HepG2 (cell line): ENCODE data around the gene PAIP2. TPM values are rescaled to one million over a fixed set of nuclear protein-coding genes. Genes with fewer than 3 reads are reported as not detected.
A peak's percentile ranks its signal among the peaks of the same experiment; 100 is the strongest.

Experiments used
- ATF7 ChIP-seq, 2 experiments: fragments of 450-650 bp in 1 of 2; sonication (generic) in 1 of 2; formaldehyde crosslinking in 1 of 2; IDR thresholded peaks; 2 replicates each; pipeline versions ENCODE4 v1.4.0 to v1.6.1; 2016 to 2020; ENCODE audit warnings: antibody characterized with exemption in 1 of 2, mild to moderate bottlenecking in 1 of 2, missing genetic modification reagents in 1 of 2
- CENPX ChIP-seq: sonication (generic); formaldehyde crosslinking; IDR thresholded peaks from 2 replicates; pipeline ENCODE4 v1.9.0; 2021; ENCODE audit warnings: mild to moderate bottlenecking, missing genetic modification reagents, moderate library complexity
- CHCHD3 ChIP-seq: sonication (generic); formaldehyde crosslinking; IDR thresholded peaks from 2 replicates; pipeline ENCODE4 v1.8.0; 2022; ENCODE audit warnings: mild to moderate bottlenecking, missing genetic modification reagents, moderate library complexity
- CREB3 ChIP-seq: sonication (generic); formaldehyde crosslinking; IDR thresholded peaks from 2 replicates; pipeline ENCODE4 v1.5.0; 2020; ENCODE audit warnings: missing genetic modification reagents
- ERF ChIP-seq: IDR thresholded peaks from 2 replicates; pipeline ENCODE4 v1.6.1; 2018; ENCODE audit warnings: missing biosample characterization, missing genetic modification reagents
- EZH2 ChIP-seq: conservative IDR thresholded peaks from 2 replicates; pipeline ENCODE4 v1.6.1; 2012; ENCODE audit warnings: mild to moderate bottlenecking, low read depth, low read length, moderate library complexity
- HDAC2 ChIP-seq: sonication (generic); formaldehyde crosslinking; IDR thresholded peaks from 2 replicates; pipeline ENCODE4 v1.4.0; 2020; ENCODE audit warnings: missing genetic modification reagents
- JARID2 ChIP-seq: sonication (generic); formaldehyde crosslinking; IDR thresholded peaks from 2 replicates; pipeline ENCODE4 v1.8.1; 2023; ENCODE audit warnings: missing genetic modification reagents, inconsistent platforms; ENCODE audit not compliant: insufficient replicate concordance
- MZF1 ChIP-seq: sonication (generic); formaldehyde crosslinking; IDR thresholded peaks from 2 replicates; pipeline ENCODE4 v1.8.1; 2023; ENCODE audit warnings: mild to moderate bottlenecking, missing genetic modification reagents, borderline replicate concordance
- NFIB ChIP-seq: sonication (generic); formaldehyde crosslinking; IDR thresholded peaks from 2 replicates; pipeline ENCODE4 v1.9.0; 2021; ENCODE audit warnings: missing genetic modification reagents, mild to moderate bottlenecking, borderline replicate concordance
- PHF8 ChIP-seq: sonication (generic); formaldehyde crosslinking; IDR thresholded peaks from 2 replicates; pipeline ENCODE4 v1.5.0; 2020; ENCODE audit warnings: missing genetic modification reagents
- PRMT3 ChIP-seq: sonication (generic); formaldehyde crosslinking; IDR thresholded peaks from 2 replicates; pipeline ENCODE4 v1.8.1; 2022; ENCODE audit warnings: low read depth, mild to moderate bottlenecking, moderate library complexity, missing genetic modification reagents, borderline replicate concordance
- TBX2 ChIP-seq: sonication (generic); formaldehyde crosslinking; IDR thresholded peaks from 2 replicates; pipeline ENCODE4 v1.5.0; 2020; ENCODE audit warnings: missing genetic modification reagents, mild to moderate bottlenecking, borderline replicate concordance
- THYN1 ChIP-seq: sonication (generic); formaldehyde crosslinking; IDR thresholded peaks from 2 replicates; pipeline ENCODE4 v1.8.1; 2023; ENCODE audit warnings: low read depth, mild to moderate bottlenecking, moderate library complexity, missing genetic modification reagents, borderline replicate concordance
- ZBTB26 ChIP-seq: IDR thresholded peaks from 2 replicates; pipeline ENCODE4 v1.6.1; 2016; ENCODE audit warnings: missing compliant biosample characterization, missing genetic modification reagents, borderline replicate concordance
- ZC3H13 ChIP-seq: sonication (generic); formaldehyde crosslinking; IDR thresholded peaks from 2 replicates; pipeline ENCODE4 v1.8.1; 2023; ENCODE audit warnings: mild to moderate bottlenecking, missing genetic modification reagents, moderate library complexity
- ZNF224 ChIP-seq: sonication (generic); formaldehyde crosslinking; IDR thresholded peaks from 2 replicates; pipeline ENCODE4 v1.5.0; 2020; ENCODE audit warnings: mild to moderate bottlenecking, missing genetic modification reagents
- ZNF530 ChIP-seq: sonication (generic); formaldehyde crosslinking; IDR thresholded peaks from 2 replicates; pipeline ENCODE4 v1.5.0; 2020; ENCODE audit warnings: low read depth, mild to moderate bottlenecking, missing genetic modification reagents
- ZNF570 ChIP-seq: sonication (generic); formaldehyde crosslinking; IDR thresholded peaks from 2 replicates; pipeline ENCODE4 v1.4.0; 2020; ENCODE audit warnings: mild to moderate bottlenecking, missing genetic modification reagents, borderline replicate concordance
- ZNF572 ChIP-seq: sonication (generic); formaldehyde crosslinking; IDR thresholded peaks from 2 replicates; pipeline ENCODE4 v1.5.1; 2020; ENCODE audit warnings: mild to moderate bottlenecking, missing genetic modification reagents
- ZNF766 ChIP-seq: sonication (generic); formaldehyde crosslinking; IDR thresholded peaks from 2 replicates; pipeline ENCODE4 v1.5.0; 2020; ENCODE audit warnings: missing genetic modification reagents, borderline replicate concordance
- ZNF792 ChIP-seq: IDR thresholded peaks from 2 replicates; pipeline ENCODE4 v1.6.1; 2016
- ZSCAN31 ChIP-seq: sonication (generic); formaldehyde crosslinking; IDR thresholded peaks from 2 replicates; pipeline ENCODE4 v1.5.0; 2020; ENCODE audit warnings: low read depth, mild to moderate bottlenecking, missing genetic modification reagents
- polyA plus RNA-seq, 8 experiments: library from polyadenylated mRNA; depleted of rRNA in 3 of 8; stranded (reverse) in 7 of 8; unstranded in 1 of 8; fragments of >200 nt; fragmentation: Illumina TruSeq in 4 of 8; extraction: Trizol in 4 of 8; gene quantifications; 2 replicates each; pipeline versions ENCODE4 v1.2.1 to v1.2.3, GENCODE V29; 2011 to 2016; ENCODE audit warnings: low read depth in 4 of 8, missing spikeins in 1 of 8, mixed read lengths in 1 of 8; ENCODE audit not compliant: insufficient read depth in 1 of 8
- total RNA-seq, 5 experiments: library from RNA; depleted of rRNA; stranded (reverse); fragments of >200 nt; fragmentation: Illumina TruSeq; extraction: Trizol; gene quantifications; 2 replicates each; pipeline ENCODE4 v1.2.3, GENCODE V29; 2016; ENCODE audit warnings: low read depth in 1 of 5
- TF ChIP-seq, protein P1 (sequence below): sonication (generic); formaldehyde crosslinking; conservative IDR thresholded peaks from 2 replicates; pipeline ENCODE4 v1.4.0; 2020; ENCODE audit warnings: missing genetic modification reagents
- TF ChIP-seq, protein P2 (sequence below): sonication (generic); formaldehyde crosslinking; IDR thresholded peaks from 2 replicates; pipeline ENCODE4 v1.4.0; 2020; ENCODE audit warnings: low read depth, mild to moderate bottlenecking, missing genetic modification reagents

Gene PAIP2
- total and polyA plus RNA-seq, 2 of the 13 experiments (the other 11 are each of a cell fraction or from before 2014, with no cell fraction given), result 61.5 to 76.3 TPM

- TF ChIP-seq ZC3H13 (CRISPR knock-in tag) (no peak), CREB3 (CRISPR knock-in tag) (no peak), CHCHD3 (CRISPR knock-in tag) (no peak), HDAC2 (peak; percentile 51; the same call in 1 of the 2 replicates), MZF1 (no peak), ZNF766 (CRISPR knock-in tag) (no peak), ZNF792 (peak; percentile 71; the same call in 1 of the 2 replicates), ZNF570 (CRISPR knock-in tag) (no peak), JARID2 (CRISPR knock-in tag) (no peak), CENPX (CRISPR knock-in tag) (no peak), EZH2 (no peak), ERF (CRISPR knock-in tag) (peak; percentile 64), ZNF530 (no peak), ZBTB26 (CRISPR knock-in tag) (no peak), TBX2 (CRISPR knock-in tag) (no peak; the same call in 1 of the 2 replicates), ZSCAN31 (CRISPR knock-in tag) (peak; percentile 42; the same call in 1 of the 2 replicates), ZNF224 (CRISPR knock-in tag) (no peak), PRMT3 (CRISPR knock-in tag) (no peak), ATF7 (IDR thresholded peaks at IDR 0.05) (no peak), ATF7 (CRISPR knock-in tag; IDR thresholded peaks at IDR 0.05) (no peak), PHF8 (CRISPR knock-in tag) (peak; percentile 69), NFIB (no peak), THYN1 (CRISPR knock-in tag) (no peak), ZNF572 (CRISPR knock-in tag) (no peak)
- TF ChIP-seq, protein P1, sequence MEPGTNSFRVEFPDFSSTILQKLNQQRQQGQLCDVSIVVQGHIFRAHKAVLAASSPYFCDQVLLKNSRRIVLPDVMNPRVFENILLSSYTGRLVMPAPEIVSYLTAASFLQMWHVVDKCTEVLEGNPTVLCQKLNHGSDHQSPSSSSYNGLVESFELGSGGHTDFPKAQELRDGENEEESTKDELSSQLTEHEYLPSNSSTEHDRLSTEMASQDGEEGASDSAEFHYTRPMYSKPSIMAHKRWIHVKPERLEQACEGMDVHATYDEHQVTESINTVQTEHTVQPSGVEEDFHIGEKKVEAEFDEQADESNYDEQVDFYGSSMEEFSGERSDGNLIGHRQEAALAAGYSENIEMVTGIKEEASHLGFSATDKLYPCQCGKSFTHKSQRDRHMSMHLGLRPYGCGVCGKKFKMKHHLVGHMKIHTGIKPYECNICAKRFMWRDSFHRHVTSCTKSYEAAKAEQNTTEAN (CRISPR knock-in tag), result no peak; the same call in 1 of the 2 replicates
- TF ChIP-seq, protein P2, sequence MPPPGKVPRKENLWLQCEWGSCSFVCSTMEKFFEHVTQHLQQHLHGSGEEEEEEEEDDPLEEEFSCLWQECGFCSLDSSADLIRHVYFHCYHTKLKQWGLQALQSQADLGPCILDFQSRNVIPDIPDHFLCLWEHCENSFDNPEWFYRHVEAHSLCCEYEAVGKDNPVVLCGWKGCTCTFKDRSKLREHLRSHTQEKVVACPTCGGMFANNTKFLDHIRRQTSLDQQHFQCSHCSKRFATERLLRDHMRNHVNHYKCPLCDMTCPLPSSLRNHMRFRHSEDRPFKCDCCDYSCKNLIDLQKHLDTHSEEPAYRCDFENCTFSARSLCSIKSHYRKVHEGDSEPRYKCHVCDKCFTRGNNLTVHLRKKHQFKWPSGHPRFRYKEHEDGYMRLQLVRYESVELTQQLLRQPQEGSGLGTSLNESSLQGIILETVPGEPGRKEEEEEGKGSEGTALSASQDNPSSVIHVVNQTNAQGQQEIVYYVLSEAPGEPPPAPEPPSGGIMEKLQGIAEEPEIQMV (CRISPR knock-in tag), result no peak
These were observed 43.7 kb downstream of the PAIP2 start (continued) for GRCh38 chr5:139385061-139386049.
